GM19455 (cell line): Measurements from ENCODE around the gene DCAF5.
"Not testable (repeated sequence)": the region's sequence is repeated elsewhere in the genome, so short reads cannot be mapped to it uniquely, and the experiment has no call there.

Experiments
- ATAC-seq: cut with Tn5 transposase; IDR thresholded peaks from one replicate; pipeline ENCODE4 v1.9.1; 2021; ENCODE audit not compliant: unreplicated experiment

DCAF5 gene

GRCh38 chr14:69044296-69044695 is 108.6 kb downstream of the DCAF5 start:
- no peak for ATAC-seq

GRCh38 chr14:69043596-69044260 is 109.2 kb downstream of the DCAF5 start:
- no peak for ATAC-seq

DNA sequence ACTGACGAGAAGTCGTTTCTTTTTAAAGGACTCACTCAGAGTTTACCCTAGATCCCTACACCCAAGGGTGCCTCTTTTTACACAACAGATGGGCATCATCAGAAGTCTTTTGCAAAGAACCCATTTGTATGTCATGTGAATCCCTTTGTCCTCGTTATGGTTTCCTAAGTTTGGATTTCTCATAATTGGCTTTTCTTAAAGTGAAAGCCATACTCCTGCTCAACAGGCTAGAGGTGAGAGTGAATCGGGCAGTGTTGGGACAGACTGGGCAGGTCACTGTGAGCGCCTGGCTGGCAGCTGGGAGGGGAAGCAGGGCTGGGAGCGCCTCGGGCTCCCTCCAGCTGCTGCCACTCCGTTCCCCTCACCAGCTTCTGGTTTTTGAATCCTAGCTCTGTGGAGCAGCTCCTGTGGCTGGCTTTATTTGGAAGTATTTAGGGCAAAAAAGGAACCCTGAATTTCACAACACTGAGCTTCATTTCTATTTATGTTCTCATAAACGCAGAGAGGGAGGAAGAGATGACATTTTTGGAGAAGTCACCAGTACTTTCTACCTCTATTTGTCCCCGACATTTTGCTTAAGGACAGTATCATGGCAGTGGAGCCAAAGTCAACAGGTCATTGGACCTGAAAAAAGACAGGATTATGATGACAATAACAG is 110.0 kb downstream of the DCAF5 start:
- no peak for ATAC-seq

DNA sequence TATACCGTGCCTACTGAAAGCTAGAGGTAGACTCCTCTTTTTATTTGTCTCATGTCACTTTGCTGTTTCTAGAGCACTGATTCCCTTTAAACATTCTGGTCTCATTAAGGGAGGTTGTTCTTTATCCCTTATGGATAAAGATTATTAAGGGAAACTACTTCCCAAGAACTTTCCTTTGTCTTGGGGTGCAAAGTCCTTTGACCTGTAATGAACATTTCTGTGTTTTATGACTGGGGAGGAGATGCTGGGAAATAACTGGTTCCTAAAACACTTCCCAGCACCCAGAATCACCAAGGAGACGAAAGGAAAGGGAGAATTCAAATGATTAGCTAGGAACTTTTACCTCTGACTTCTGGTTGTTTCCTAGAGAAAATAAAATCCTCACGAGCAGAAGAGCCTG is 110.6 kb downstream of the DCAF5 start:
- no peak for ATAC-seq

DNA sequence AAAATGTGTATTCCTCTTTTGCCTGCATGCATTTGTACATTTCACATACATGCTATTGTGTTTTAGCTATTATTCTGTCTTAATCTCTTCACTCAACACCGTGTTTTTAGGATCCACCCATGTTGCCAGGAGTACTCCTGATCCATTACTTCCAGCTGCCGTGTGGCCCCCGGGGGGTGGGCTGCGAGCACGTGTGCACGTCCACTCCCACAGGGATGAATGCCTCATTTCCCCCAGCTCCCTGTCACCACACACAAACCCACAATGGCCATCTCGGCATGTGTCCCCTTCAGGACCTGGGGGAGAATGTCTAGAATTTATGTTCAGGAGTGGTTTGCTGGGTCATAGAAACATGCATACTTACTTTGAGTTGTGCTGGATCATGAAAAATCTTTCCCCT is 111.1 kb downstream of the DCAF5 start:
- ATAC-seq = no peak

GRCh38 chr14:69040353-69040752 is 112.6 kb downstream of the DCAF5 start:
- no peak for ATAC-seq

GRCh38 chr14:69039288-69039628 is 113.7 kb downstream of the DCAF5 start:
- ATAC-seq = no peak

DNA sequence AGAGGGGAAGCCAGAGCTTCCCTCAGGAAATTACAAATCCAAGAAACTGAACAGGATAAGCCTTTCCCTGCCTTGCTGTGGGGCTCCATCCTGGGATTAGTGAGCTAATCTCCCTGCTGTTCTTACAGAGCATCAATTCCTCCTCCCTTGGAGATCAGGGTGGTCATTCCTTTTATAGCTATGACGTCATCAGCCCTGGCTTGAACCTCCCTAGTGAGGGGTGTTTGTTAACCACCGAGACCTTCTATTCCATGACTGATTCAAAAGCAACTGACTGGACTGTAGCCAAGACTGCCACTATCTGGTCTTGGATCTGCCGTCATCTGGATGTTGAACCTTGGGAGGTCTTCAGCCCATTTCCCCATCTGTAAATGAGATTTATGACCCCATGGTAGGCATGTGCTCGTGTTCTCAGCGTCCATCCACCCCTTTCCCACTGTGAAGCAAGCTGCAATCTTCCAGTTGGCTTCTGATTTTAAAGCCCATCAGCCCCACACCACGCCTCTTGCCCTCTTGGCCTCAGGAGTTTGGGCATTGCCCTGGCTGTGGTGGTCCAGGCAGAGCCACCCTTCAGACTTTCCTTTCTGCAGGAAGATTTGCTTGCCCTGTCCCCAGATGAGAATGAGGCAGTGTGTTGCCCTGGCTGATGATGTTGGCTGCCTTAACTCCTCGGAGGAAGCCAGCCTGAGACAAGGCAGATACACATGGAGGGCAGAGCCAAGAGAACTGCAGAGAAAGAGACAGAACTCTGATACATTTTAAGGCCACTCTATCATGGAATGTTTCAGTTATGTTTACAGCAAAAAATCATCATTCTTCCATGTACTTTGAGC is 114.2 kb downstream of the DCAF5 start:
- no peak for ATAC-seq

GRCh38 chr14:69037790-69038454 is 115.0 kb downstream of the DCAF5 start:
- ATAC-seq = no peak

DNA sequence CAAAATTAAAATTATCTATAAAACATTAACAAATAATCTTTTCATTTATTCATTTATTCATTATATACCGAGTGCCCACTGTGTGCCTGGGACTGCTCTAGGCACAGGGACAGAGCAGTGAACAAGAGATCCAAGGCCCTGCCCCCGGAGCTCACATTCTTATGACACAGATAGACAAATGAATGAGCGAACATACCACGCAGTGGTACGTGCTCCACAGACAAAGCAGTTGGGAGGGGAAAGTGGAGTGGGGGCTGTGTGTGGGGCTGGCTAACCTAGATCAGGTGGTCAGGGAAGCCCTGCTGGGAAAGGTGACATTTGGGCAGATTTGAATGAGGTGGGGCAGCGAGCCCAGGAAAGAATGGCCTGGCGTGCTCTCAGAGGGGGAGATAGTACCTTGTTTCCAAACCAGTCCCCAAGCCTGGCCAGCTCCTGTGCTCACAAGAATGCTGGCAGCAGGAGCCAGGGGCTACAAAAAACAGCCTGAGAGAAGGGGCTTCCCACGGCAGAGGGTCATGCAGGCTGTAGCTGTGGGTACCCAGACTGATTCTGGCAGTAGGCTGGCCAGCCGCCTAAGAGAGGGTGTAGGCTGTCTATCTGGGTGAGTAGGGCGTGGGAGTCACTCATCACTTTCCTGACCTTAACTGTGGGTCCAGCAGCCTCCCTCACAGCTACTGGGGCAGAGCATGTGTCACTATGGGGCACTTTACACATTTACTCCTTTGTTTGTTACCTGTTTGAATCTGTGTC is 116.0 kb downstream of the DCAF5 start:
- ATAC-seq = no peak

GRCh38 chr14:69034612-69035262 is 118.2 kb downstream of the DCAF5 start:
- no peak for ATAC-seq

GRCh38 chr14:69027242-69027913 is 125.5 kb downstream of the DCAF5 start:
- ATAC-seq = no peak

DNA sequence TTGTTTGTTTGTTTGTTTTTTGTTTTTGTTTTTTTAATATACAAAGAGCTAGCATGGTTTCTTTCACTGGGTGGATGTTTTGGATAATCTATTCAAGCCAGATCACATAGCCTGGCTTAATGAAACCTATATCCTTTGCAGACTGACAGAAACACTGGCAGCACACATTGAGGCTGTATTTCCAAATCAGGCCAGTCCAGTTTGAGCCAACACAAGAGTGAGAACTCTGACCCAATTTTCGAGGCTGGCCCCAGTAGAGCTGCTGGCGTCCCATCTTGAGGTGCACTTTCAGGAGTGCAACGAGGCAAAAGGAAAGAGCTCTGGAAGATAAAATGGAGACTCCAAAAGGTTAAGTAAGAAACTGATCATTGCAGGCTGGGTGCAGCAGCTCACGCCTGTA is 129.9 kb downstream of the DCAF5 start:
- no peak for ATAC-seq

GRCh38 chr14:69022093-69022492 is 130.8 kb downstream of the DCAF5 start:
- not testable (repeated sequence) for ATAC-seq

- no peak for ATAC-seq
Measured at GRCh38 chr14:69017706-69018105, 135.2 kb downstream of the DCAF5 start.

DNA sequence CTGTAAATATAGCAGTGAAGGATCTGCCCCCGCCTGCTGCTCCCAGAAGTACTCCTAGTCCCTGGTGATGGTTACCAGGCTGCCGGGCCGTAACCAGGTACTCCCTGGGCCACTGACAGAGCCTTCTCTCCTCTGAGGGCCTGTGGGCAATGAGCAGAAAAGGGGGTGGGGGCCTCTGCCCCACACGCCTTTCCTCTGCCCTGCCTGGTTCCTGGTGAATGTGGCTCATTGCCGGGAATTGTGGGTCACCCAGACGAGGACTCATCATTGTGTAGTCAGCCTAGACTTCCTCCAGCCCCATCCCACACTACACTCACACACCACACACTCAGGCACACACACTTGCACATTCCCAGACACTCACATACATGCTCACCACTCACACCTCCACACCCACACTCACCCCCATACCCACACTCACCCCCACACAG is 138.1 kb downstream of the DCAF5 start:
- ATAC-seq = no peak

DNA sequence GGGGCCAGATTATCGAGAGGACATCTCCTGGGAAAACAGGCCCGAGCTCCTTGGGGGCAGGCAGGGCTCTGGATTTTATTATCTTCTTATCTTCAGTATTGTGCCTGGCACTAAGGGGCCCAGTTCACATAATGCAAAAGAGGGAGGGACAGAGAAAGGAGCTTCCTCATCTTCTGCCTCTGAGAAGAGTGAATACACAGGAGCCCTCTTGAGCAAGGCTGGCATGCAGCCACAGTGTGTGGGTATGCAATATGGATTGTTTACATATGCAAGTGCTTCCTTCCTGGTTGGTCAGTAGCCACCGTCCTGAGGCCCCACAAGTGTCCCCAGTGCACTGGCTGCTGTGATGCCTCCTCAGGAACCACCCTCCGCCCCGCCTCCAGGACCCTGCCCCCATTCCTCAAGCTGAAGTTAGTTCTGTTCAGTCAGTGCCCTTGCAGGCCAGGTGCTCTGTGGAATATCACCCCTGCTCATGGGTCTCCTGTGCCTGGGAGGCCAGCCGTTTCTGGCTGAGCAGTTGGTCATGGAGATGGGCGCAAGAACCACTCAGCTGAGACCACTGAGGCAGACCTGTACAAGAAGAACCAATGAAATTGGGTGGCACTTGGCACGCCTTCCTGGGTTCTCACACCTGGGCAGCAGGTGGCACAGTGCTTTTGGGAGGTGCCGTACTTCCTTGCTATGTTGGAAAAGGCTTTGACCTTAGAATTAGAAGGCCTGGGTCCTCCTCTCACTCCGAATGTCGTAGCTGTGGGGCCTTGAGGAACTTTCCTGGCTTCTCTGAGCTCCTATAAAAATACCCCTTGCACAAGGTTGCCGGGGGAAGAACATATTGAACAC is 138.8 kb downstream of the DCAF5 start:
- no peak for ATAC-seq

- no peak for ATAC-seq
Measured at GRCh38 chr14:69012256-69012953, 140.5 kb downstream of the DCAF5 start.
